D721Med (cell line): ENCODE data around the gene NEUROD2.

ENCODE experiments used
- DNase-seq: peaks from one replicate; pipeline ENCODE4 v3.0.0; 2011; ENCODE audit warnings: low spot score; ENCODE audit not compliant: insufficient read length
- FAIRE-seq: peaks from 2 replicates; lab custom pipeline; 2011; peaks lifted over from hg19 to GRCh38; lab: Jason Lieb, UNC
- CTCF ChIP-seq: IDR thresholded peaks from 2 replicates; pipeline ENCODE4 v1.5.1; 2012; ENCODE audit warnings: mild to moderate bottlenecking, control low read depth; ENCODE audit not compliant: insufficient read depth; ENCODE audit errors: missing control alignments

The NEUROD2 gene

GRCh38 chr17:39618246-39618913, 10.7 kb upstream of the NEUROD2 start:
- no peak for TF ChIP-seq CTCF
- DNase-seq (no peak), FAIRE-seq (no peak)

DNA sequence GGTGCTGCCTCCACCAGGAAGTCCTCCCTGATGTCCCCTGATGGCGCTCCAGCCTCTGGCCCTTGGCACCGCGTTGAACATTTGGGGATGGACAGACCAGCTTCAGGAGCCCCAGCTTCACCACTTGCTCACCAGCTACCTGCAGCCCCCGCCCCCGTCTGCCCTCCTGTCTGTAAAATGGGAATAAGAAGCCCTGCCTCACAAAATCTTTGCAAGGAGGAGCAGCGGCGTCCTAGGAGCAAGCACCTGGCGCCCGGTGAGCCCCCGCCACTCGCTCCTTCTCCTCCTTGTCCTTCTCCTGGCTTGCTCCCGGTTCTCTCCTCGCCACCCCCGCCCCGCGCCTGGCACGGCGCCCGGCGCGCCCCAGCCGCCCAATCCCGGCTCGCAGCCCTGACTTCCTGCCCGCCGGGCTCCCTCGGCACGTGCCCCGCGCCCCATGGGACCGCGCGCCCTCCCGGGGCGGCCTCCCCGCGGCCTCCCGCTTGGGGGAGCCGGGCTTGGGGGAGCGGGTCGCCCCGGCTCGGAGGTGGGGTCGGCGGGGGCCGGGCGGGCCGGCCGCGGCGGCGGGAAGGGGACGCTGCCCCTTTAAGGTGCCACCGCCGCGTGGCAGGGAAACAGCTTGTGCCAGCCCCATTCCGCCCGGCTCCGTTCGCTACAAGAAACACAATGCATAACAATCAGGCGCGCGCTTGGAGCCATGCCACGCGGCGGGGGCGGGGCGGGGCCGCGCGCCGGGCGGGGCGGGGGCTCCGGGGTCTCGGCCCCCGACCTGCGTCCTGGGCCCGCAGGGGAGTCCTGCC, 9.9 kb upstream of the NEUROD2 start:
- no peak for FAIRE-seq
- DNase-seq, result peak; percentile 53
- no peak for TF ChIP-seq CTCF

- FAIRE-seq (no peak), DNase-seq (no peak)
- no peak for TF ChIP-seq CTCF
Observed at GRCh38 chr17:39617100-39617445, 9.4 kb upstream of the NEUROD2 start.

- FAIRE-seq (no peak), DNase-seq (no peak)
- TF ChIP-seq CTCF, result no peak
Observed at GRCh38 chr17:39615434-39615833, 7.7 kb upstream of the NEUROD2 start.

GRCh38 chr17:39614545-39615157, 6.9 kb upstream of the NEUROD2 start:
- no peak for TF ChIP-seq CTCF
- DNase-seq, result no peak
- no peak for FAIRE-seq

DNA sequence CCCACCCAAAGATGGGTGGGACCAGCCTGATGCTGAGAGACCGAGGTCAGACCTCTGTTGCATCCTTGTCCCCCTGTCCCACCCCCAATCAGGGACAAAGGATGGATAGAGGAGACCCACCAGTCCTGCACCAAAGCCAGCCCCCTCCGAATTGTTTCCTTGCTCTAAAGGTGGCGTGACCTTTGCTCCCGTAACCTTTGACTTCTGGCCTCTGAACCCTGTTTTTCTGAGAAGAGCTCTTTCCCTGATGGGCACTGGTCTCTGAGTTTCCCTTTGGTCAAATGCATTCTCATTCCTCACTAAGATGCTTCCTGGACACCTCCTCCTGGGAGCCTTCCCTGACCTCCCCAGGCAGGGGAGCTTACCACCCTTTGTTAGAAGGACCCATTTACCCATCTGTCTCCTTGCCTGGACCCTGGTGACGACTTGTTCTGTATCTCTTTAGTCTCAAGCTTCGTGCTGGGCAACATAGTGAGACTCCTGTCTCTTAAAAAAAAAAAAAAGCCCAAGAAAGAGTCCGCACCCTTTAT, 5.3 kb upstream of the NEUROD2 start:
- no peak for FAIRE-seq
- DNase-seq, result no peak
- TF ChIP-seq CTCF, result no peak
